ENCODE data around the gene UBE2QL1. TPM values are rescaled to one million over a fixed set of nuclear protein-coding genes. Genes with fewer than 3 reads are reported as not detected.

Gene UBE2QL1
- total RNA-seq, 1 donor from 2014 or later: 0.77 TPM

DNA sequence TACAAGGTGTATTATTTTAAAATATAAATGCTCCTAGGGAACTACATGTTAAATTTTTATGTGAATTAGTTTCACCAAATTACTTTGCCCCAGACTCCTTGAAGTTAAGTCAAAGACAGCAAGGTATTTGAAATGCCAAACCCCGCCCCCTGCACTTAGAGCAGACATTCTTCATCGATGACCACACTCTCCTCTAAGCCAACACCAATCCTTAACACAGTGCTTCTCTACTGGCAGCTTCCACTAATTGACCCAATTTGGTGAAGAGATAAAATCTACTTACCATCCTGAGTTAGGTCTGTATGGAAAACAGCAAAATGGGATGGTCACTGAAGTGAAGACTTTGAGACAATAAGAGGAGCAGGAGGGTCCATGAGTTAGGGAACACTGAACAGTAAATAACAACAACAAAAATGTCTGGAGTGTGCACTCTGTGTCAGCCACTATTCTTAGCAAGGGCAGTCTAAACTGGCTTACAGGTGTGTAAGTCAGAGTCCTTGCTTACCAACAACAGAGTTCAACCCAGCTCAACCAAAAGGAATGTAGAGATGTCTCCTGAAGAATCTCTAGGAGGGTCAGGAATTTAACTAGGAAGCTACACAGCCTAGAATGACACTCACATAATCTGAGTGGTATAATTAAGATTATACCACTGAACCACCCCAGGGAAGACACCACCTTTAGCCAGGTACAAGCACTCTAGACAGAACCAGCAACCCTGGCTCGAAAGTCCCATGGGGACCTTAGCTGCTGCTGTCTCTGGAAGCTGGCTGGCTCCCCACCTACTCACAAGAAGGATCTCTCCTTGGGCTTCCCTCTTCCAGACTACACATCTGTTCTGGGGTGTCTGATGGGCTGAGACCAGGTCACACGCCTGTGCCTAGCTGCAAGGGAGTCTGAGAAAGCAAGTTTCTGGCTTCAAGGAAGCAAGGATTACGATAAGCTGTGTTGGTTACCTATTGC, 8.8 kb upstream of the UBE2QL1 start:
- intact Hi-C loops (cut with micrococcal nuclease): no loop called here
- H3K9me3 Mint-ChIP-seq: no peaks in the 10 kb centered on the region
- H3K36me3 Mint-ChIP-seq (ENCODE audit: low read depth): no peaks in the 10 kb centered on the region
- H3K27ac Mint-ChIP-seq: no peak overlapping the region
- no peaks in the 10 kb centered on the region for H3K4me1 Mint-ChIP-seq
- H3K27me3 Mint-ChIP-seq: peaks cover 33% of the 10 kb centered on the region
- no peak for DNase-seq
- H3K4me3 Mint-ChIP-seq: no peak overlapping the region

DNA sequence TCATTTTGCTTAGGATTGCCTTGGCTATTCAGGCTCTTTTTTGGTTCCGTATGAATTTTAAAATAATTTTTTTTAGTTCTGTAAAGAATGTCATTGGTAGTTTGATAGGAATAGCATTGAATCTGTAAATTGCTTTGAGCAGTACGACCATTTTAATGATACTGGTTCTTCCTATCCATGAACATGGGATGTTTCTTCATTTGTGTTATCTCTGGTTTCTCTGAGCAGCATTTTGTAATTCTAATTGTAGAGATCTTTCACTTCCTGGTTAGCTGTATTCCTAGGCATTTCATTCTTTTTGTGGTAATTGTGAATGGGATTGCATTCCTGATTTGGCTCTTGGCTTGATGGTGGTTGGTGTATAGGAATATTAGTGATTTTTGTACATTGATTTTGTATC, 6.3 kb upstream of the UBE2QL1 start:
- DNase-seq: no peak
- H3K36me3 Mint-ChIP-seq (ENCODE audit: low read depth): no peaks in the 10 kb centered on the region
- no peak overlapping the region for H3K4me3 Mint-ChIP-seq
- H3K27ac Mint-ChIP-seq: no peak overlapping the region
- H3K9me3 Mint-ChIP-seq: no peaks in the 10 kb centered on the region
- intact Hi-C loops (cut with micrococcal nuclease): no loop called here
- H3K4me1 Mint-ChIP-seq: no peaks in the 10 kb centered on the region
- peaks cover 34% of the 10 kb centered on the region for H3K27me3 Mint-ChIP-seq

GRCh38 chr5:6443326-6443725, 5.3 kb upstream of the UBE2QL1 start:
- no peaks in the 10 kb centered on the region for H3K4me1 Mint-ChIP-seq
- no peaks in the 10 kb centered on the region for H3K9me3 Mint-ChIP-seq
- intact Hi-C loops (cut with micrococcal nuclease): no loop called here
- peaks cover 31% of the 10 kb centered on the region for H3K27me3 Mint-ChIP-seq
- no peak overlapping the region for H3K27ac Mint-ChIP-seq
- no peaks in the 10 kb centered on the region for H3K36me3 Mint-ChIP-seq (ENCODE audit: low read depth)
- H3K4me3 Mint-ChIP-seq: no peak overlapping the region
- DNase-seq: no peak

GRCh38 chr5:6446042-6446441, 2.6 kb upstream of the UBE2QL1 start:
- Mint-ChIP-seq H3K4me3 (no peak overlapping the region), H3K9me3 (no peaks in the 10 kb centered on the region), H3K27me3 (peaks cover 45% of the 10 kb centered on the region), H3K4me1 (peaks cover 4% of the 10 kb centered on the region), H3K27ac (no peak overlapping the region), H3K36me3 (ENCODE audit: low read depth) (peaks cover 2% of the 10 kb centered on the region)
- intact Hi-C loops (cut with micrococcal nuclease): no loop called here
- DNase-seq: no peak

DNA sequence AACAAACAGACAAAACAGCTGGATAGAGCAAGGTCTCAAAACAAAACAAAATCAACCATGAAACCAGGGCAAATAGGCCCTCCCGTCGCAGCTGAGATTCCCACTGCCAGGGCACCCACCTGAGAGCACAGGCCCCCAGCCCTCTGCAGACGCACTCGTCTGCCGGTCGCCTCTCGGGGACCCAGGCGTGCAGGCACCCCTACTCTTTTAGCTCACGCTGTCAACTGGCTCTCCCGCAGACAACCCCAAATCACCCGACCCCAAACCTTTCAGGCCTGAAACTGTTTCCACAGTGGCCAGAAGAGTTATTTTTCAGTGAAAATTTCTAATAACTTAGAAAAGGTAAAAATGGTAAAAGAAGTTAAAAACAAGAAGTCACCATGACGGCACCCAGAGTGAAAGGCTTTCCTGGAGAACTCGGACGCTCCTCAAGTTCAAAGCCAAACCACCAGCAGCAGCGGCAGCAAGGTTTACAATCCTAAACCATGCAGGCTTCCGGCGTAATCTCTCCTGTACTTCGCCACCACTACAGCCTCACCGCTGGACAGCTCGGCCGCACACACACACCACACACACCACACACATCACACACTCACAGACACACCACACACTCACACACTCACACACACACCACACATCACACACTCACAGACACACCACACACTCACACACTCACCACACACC, 1.9 kb upstream of the UBE2QL1 start:
- intact Hi-C loops (cut with micrococcal nuclease): no loop called here
- Mint-ChIP-seq H3K4me1 (peaks cover 4% of the 10 kb centered on the region), H3K27me3 (peaks cover 51% of the 10 kb centered on the region), H3K9me3 (no peaks in the 10 kb centered on the region), H3K36me3 (ENCODE audit: low read depth) (peaks cover 2% of the 10 kb centered on the region), H3K27ac (no peak overlapping the region), H3K4me3 (no peak overlapping the region)
- no peak for DNase-seq

- Mint-ChIP-seq H3K4me3 (no peak overlapping the region), H3K4me1 (peaks cover 4% of the 10 kb centered on the region), H3K27me3 (peaks cover 54% of the 10 kb centered on the region), H3K36me3 (ENCODE audit: low read depth) (peaks cover 2% of the 10 kb centered on the region), H3K9me3 (no peaks in the 10 kb centered on the region), H3K27ac (no peak overlapping the region)
- intact Hi-C loops (cut with micrococcal nuclease): no loop called here
- DNase-seq: no peak
Observed at GRCh38 chr5:6447384-6448140, 1.1 kb upstream of the UBE2QL1 start.

GRCh38 chr5:6448141-6448491, 543 bp upstream of the UBE2QL1 start:
- Mint-ChIP-seq H3K4me3 (no peak overlapping the region), H3K27me3 (peaks cover 54% of the 10 kb centered on the region), H3K27ac (no peak overlapping the region), H3K36me3 (ENCODE audit: low read depth) (peaks cover 2% of the 10 kb centered on the region), H3K4me1 (peaks cover 4% of the 10 kb centered on the region), H3K9me3 (no peaks in the 10 kb centered on the region)
- intact Hi-C loops (cut with micrococcal nuclease): no loop called here
- DNase-seq: no peak

GRCh38 chr5:6449465-6450158, 953 bp downstream of the UBE2QL1 start:
- Mint-ChIP-seq H3K27me3 (peaks cover 51% of the 10 kb centered on the region), H3K27ac (peak overlapping the region; percentile 68)
- DNase-seq: no peak

GRCh38 chr5:6450319-6450833, 1.7 kb downstream of the UBE2QL1 start:
- Mint-ChIP-seq H3K4me3 (peak overlapping the region; percentile 86), H3K27ac (no peak overlapping the region), H3K4me1 (peaks cover 4% of the 10 kb centered on the region), H3K27me3 (peaks cover 53% of the 10 kb centered on the region), H3K36me3 (ENCODE audit: low read depth) (peaks cover 2% of the 10 kb centered on the region), H3K9me3 (no peaks in the 10 kb centered on the region)
- intact Hi-C loops (cut with micrococcal nuclease): no loop called here
- no peak for DNase-seq

More at GRCh38 chr5:6449465-6450158, 953 bp downstream of the UBE2QL1 start:
- peak overlapping the region; percentile 86 for H3K4me3 Mint-ChIP-seq
- H3K9me3 Mint-ChIP-seq: no peaks in the 10 kb centered on the region
- peaks cover 2% of the 10 kb centered on the region for H3K36me3 Mint-ChIP-seq (ENCODE audit: low read depth)
- H3K4me1 Mint-ChIP-seq: peaks cover 4% of the 10 kb centered on the region
- intact Hi-C loops (cut with micrococcal nuclease): no loop called here

- no peak overlapping the region for H3K4me3 Mint-ChIP-seq
- H3K27ac Mint-ChIP-seq: no peak overlapping the region
- peaks cover 2% of the 10 kb centered on the region for H3K36me3 Mint-ChIP-seq (ENCODE audit: low read depth)
- no peak for DNase-seq
- peaks cover 61% of the 10 kb centered on the region for H3K27me3 Mint-ChIP-seq
- peaks cover 4% of the 10 kb centered on the region for H3K4me1 Mint-ChIP-seq
- no peaks in the 10 kb centered on the region for H3K9me3 Mint-ChIP-seq
- intact Hi-C loops (cut with micrococcal nuclease): no loop called here
Observed at GRCh38 chr5:6452622-6453504, 4.2 kb downstream of the UBE2QL1 start.

DNA sequence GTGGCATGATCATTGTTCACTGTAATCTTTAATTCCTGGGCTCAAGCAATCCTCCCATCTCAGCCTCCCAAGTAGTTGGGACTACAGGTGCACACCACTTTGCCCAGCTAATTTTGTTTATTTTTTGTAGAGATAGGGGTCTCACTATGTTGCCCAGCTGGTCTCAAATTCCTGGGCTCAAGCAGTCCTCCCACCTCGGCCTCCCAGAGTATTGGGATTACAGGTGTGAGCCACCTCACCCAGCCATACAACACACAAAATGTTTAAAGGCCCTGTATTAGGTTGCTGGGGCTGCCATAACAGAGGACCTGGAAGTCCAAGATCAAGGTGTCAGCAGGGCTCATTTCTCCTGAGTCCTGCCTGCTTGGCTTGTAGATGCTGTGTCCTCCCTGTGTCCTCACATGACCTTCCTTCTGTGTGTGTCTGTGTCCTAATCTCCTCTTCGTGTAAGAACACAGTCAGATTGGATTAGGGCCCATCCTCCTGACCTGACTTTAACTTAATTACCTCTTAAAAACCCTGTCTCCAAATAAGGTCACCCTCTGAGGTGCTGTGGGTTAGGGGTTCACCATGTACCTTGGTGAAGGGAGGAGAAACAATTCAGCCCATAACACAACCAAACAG, 5.4 kb downstream of the UBE2QL1 start:
- DNase-seq: no peak
- H3K36me3 Mint-ChIP-seq (ENCODE audit: low read depth): peaks cover 2% of the 10 kb centered on the region
- peaks cover 58% of the 10 kb centered on the region for H3K27me3 Mint-ChIP-seq
- no peak overlapping the region for H3K27ac Mint-ChIP-seq
- peaks cover 4% of the 10 kb centered on the region for H3K4me1 Mint-ChIP-seq
- H3K4me3 Mint-ChIP-seq: no peak overlapping the region
- intact Hi-C loops (cut with micrococcal nuclease): no loop called here
- H3K9me3 Mint-ChIP-seq: no peaks in the 10 kb centered on the region

- H3K27ac Mint-ChIP-seq: no peak overlapping the region
- intact Hi-C loops (cut with micrococcal nuclease): no loop called here
- H3K27me3 Mint-ChIP-seq: peaks cover 53% of the 10 kb centered on the region
- H3K36me3 Mint-ChIP-seq (ENCODE audit: low read depth): no peaks in the 10 kb centered on the region
- no peak for DNase-seq
- no peak overlapping the region for H3K4me3 Mint-ChIP-seq
- H3K9me3 Mint-ChIP-seq: no peaks in the 10 kb centered on the region
- no peaks in the 10 kb centered on the region for H3K4me1 Mint-ChIP-seq
Observed at GRCh38 chr5:6454628-6455053, 6.0 kb downstream of the UBE2QL1 start.

All from activated CD4-positive, alpha-beta T cell treated with anti-CD3 and anti-CD28 coated beads, Interleukin-2, amount 10 ng/mL, durations not matched to agents 24 days and 14 days (primary cell).